HG02678 (cell line): Measurements from ENCODE around the gene CAMTA1.
"Not testable (repeated sequence)": the region's sequence is repeated elsewhere in the genome, so short reads cannot be mapped to it uniquely, and the experiment has no call there.

Experiments
- ATAC-seq: cut with Tn5 transposase; IDR thresholded peaks from one replicate; pipeline ENCODE4 v1.9.1; 2021; ENCODE audit warnings: mild to moderate bottlenecking, moderate library complexity; ENCODE audit not compliant: unreplicated experiment

The CAMTA1 gene

GRCh38 chr1:7121622-7121988 lies 336.4 kb downstream of the CAMTA1 start:
- ATAC-seq = no peak

DNA sequence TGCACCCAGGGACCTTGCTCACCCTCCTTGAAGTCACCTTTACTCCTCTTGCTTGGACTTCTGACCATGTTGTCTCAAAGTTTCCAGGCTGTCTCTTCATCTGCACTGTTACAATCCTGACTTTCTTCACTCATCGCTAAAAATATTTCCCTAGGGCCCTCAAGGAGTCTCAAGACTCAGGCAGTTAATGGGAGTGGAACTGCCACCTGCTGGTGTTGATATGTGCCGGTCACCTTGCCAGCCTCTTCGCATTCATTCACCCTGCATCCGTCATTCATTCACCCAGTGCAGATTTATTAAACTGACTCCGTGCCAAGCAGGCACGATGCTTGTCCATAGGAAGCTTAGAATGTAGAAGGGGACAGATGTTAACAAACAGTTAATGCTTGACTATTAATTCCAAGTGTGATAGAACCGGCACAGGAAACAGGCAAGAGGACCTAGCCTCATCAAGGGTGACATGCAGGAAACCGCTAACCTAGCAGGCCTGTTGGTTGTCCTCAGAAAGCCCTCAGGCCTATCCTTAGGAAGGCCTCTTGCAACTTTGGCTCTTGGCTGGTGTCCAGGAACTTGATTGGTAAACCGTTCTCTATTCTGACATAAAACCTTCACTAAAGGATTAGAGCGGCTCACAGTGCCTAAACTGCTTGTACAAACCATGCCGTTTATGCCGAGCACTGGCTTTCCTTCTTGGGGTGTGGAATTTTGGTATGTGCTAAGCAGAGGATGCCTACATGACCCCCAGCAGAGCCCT lies 342.2 kb downstream of the CAMTA1 start:
- ATAC-seq = no peak

- no peak for ATAC-seq
Measured at GRCh38 chr1:7128293-7128692, 343.0 kb downstream of the CAMTA1 start.

DNA sequence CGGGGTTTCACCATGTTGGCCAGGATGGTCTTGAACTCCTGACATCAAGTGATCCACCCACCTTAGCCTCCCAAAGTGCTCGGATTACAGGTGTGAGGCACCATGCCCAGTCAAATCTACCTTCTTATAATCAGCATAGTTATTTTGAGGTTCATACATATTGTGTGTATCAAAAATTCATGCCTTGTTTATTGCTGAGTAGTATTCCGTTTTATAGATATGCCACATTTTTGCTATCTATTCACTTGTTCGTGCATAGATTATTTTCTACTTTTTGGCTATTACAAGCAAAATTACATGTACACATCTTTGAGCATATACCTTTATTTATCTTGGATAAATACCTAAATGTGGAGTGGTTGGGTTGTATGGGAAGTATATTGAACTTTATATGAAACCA lies 344.9 kb downstream of the CAMTA1 start:
- no peak for ATAC-seq

DNA sequence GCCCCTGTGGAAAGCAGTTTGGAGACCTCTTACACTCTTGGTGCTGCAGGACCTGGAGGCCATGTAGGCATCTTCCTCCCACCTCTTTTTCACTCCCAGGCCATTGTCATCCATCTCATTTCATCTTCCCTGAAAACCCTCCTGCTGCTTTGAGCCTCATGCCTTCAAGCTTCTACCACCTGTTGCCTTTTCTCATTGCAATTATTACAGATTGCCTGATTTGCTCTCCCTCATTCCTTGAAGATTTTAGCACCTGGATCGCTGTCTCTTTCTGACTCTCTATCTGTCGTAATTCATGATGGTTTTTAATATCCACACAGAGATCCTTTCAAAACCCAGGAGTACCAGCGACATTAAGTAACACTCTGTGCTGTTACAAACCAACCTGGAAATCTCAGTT lies 350.2 kb downstream of the CAMTA1 start:
- ATAC-seq = no peak

- ATAC-seq = no peak
Measured at GRCh38 chr1:7136166-7136953, 351.1 kb downstream of the CAMTA1 start.

DNA sequence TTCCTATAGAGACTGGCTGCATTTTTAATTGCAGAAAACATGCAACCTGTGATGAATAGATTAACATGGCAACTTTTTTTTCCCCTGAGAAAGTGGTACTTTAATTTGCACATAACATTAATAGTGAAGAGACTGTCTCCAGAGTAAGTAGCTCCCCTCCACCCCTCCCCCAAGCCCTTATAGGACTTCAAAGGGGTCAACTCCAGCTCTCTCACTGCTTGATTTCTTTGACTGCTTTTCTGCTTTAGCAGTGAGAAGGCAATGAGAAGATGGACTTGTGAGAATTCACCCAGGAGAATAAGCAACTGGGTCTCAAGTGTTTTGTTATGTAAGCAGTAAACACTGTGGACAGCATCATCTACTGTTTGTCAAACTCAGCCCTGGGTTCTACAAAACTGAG lies 355.0 kb downstream of the CAMTA1 start:
- no peak for ATAC-seq

DNA sequence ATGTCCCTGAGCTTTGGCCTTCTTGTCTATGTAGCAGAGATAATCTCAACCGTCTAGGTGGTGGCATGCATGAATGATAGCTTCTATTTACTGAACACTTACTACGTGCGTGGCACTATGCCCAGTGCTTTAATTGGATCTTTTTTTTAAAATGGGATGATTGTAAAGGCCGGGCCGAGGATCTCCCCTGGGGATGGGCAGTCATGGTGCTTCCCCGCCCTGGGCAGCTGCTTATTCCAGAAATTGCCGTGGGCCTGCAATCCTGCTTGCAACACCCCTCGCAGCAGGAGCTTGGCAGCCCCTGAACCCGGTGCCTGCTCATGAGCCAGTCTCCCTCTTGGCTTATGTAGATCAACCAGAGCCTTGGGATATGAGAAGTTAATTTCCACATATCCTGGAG lies 360.7 kb downstream of the CAMTA1 start:
- no peak for ATAC-seq

DNA sequence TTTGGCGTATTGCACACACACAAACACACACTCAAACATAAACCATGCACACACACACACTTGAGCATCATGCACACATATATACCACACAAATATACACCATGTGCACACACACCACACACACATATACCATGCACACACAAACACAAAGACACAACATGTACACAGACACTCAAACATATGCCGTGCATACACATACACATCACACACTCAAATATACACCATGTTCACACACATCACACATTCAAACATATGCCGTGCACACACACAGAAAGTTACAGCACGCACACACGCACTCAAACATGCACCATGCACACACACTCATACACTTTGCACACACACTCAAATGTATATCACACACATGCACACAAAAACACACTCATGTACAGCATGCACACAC lies 361.5 kb downstream of the CAMTA1 start:
- ATAC-seq = no peak

GRCh38 chr1:7147581-7148282 lies 362.5 kb downstream of the CAMTA1 start:
- not testable (repeated sequence) for ATAC-seq

DNA sequence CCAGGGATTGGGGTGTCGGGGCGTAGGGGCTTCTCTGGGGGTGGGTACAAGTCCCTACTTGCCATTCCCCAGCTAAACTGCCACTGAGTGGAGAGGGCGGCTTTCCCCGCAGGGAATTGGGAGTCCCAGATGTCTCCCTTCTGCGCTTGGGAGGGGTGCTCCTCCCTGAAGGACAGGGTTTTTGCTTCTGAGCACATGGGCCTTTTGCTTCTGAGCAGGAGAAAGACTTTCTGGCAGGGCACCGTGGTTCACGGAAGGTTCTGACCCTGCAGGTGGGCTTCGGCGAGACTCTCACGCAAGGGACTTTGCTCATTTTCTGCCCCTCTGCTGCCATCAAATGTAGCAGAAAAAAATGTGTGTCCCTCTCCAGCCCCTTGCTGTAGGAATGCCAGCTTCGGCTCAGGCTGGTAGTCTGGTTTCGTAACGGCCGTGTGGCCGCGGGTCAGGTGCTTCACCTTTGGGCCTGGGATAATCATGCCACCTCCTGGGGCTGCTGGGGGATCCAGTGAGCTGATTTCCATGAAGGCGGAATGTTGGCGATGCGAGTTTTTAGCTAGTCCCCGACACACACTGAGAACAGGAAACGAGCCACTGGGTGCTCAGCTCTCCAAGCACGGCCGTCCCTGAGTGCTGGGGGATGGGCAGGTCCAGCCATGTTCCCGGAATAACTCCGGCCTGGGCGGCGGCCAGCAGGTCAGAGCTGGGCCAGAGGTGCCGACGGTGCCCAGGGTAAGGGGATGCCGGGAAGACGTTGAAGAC lies 364.0 kb downstream of the CAMTA1 start:
- no peak for ATAC-seq

- no peak for ATAC-seq
Measured at GRCh38 chr1:7150724-7151280, 365.5 kb downstream of the CAMTA1 start.

GRCh38 chr1:7151978-7152377 lies 366.7 kb downstream of the CAMTA1 start:
- ATAC-seq = no peak

DNA sequence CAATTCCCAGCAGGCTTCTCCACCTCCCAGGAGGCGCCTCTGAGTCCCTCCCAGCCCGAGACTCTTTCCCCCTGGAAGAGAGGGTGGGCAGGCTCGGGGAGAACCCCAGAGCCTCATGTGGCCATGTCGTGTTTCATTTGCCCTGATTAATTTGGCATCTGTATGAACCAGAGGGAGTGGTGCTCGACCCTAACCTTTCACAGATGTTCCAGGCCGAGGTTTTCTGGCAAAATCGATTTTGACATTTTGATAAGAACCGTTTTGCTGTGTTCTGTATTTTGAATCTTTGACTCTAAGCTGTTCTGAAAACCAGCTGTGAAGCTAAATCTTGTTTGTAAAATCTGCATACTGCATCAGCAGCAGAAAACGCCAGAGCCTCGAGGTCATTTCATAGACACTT lies 367.4 kb downstream of the CAMTA1 start:
- no peak for ATAC-seq

DNA sequence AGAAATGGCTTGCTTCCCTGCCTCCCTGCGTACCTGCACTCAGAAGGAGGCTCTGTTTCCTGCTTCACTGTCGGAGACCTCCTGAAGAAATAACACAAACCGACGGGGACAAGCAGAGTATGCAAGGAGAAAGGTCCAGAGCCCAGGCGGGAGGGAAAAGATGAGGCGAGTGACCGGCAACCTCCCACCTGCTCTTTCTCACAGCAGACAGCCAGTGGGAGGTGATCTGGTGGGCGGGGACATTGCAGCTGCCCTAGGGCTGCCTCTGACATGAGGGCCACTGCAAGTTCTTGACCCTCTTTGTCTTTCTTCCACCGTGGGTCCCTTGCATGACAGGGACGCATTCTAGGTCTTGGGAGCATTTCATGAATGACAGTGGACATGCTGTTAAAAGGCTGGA lies 368.2 kb downstream of the CAMTA1 start:
- ATAC-seq = no peak

GRCh38 chr1:7159116-7159781 lies 374.0 kb downstream of the CAMTA1 start:
- no peak for ATAC-seq

DNA sequence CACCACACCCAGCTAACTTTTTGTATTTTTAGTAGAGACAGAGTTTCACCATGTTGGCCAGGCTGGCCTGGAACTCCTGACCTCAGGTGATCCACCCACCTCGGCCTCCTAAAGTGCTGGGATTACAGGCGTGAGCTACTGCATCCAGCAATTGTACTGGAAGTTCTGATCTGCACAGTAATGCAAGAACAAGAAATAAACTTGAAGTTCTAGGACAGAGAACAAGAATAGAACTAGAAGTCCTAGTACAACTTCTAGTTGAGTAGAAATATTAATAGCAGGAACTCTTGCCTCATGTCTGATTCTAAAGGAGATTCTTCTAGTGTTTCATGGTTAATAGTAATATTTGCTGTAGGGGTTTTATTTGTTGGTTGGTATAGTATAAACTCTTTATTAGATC lies 383.3 kb downstream of the CAMTA1 start:
- ATAC-seq = not testable (repeated sequence)

- no peak for ATAC-seq
Measured at GRCh38 chr1:7171168-7171567, 385.9 kb downstream of the CAMTA1 start.

DNA sequence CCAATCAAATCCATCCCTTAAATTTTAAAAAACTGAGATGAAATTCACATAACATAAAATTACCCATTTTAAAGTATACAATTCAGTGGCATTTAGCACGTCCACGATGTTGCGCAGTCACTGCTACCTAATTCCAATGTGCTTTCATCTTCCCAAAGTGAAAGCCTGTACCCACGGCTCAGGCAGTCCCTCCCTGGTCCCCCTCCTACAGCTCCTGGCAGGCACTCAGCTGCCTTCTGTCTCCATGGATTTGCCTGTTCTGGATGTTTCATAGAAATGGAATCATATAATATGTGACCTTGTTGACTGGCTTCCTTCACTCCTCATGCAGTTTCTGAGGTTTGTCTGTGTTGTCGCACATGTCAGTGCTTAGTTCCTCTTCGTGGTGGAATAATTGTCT lies 386.3 kb downstream of the CAMTA1 start:
- no peak for ATAC-seq

GRCh38 chr1:7172804-7173203 lies 387.6 kb downstream of the CAMTA1 start:
- no peak for ATAC-seq
